ENCODE data around the gene SNCB.
"Not testable (repeated sequence)": the region's sequence is repeated elsewhere in the genome, so short reads cannot be mapped to it uniquely, and the experiment has no call there.

SNCB gene

DNA sequence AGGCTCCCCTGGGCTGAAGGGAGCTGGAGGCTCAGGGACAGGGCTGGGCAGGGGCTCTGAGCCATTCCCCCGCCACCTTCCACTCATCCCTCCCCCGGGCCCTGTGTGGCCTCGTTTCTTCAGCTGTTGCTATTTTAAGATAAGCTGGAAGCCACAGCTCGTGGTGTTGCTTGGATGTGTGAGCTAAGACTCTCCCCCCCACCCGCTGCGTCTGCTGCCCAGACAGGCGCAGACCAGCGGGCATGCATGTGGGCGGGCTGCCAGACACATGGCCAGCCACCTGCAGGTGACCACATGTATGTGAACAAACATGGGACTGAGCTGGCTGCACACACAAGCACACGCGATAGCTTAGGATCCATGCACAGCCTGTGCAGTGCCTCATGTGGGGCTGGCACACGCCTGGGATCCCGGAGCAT lies 8.7 kb downstream of the SNCB start:
- no peak for DNase-seq

DNA sequence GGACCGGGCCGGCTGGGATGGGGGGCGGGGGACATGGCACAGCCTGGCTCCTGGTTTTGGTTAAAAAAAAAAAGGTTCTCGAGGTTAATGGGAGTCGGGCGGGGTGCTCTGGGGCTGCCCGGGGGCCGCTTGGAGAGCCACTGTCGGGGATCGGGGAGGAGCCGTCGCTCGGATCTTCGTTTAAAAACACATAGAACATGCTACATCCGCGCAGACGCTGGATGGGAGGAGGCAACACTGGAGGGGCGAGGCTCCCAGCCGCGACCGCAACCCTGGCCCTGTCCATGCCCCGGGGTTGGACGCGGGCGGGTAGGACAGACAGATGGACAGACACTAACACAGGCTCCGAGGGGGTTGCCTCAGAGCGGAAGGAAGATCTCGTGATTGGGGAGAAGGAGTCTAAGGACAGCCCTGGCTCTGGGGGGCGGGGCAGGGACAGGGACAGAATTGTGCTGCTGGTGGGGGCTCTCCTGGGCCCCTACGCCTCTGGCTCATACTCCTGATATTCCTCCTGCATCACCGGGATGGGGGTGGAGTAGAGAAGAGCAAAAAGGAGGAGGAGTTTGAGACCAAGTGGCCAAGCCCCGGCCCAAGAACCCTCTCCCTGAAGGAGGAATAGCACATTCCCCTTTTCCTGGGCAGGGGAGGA lies 9.9 kb downstream of the SNCB start:
- no peak for DNase-seq

GRCh38 chr5:176619569-176620332 lies 10.6 kb downstream of the SNCB start:
- no peak for DNase-seq

DNA sequence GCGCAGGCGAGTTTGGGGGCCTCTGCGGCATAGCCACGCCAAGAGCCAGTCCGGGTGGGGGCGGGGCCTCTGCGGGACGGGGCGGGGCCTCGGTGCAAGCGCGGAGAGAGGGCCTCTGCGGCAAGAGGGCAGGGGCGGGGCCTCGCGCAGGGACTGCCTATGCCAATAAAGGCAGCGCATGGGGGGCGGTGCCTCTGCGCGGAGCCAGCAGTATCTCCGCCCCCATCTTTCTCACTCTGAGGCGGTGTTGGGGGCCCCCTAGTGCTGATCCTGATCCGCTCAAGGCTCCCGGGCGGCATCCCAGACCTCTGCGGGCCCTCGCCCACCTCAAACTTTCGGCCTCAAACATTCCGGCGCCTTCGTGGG lies 11.1 kb downstream of the SNCB start:
- DNase-seq = no peak

DNA sequence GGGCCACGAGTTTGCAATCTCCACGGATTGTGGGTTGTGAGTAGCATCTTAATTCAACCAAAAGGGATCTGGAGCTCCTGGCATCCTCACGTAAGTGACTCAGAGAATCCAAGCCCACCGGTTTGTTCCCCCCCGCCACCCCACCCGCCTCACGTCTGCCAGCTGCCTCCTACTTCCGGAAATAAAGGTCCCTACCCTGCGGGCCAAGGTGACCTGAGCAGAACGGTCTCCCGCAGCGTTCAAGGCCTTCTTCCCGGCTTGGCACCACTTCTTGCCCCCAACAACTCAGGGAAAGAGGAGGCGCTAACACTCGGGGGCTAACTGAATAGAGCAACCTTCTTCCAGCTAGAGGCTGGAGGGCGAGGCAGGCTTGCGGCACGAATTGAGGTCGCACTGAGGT lies 11.6 kb downstream of the SNCB start:
- no peak for DNase-seq

GRCh38 chr5:176616511-176616910 lies 13.8 kb downstream of the SNCB start:
- DNase-seq = no peak

DNA sequence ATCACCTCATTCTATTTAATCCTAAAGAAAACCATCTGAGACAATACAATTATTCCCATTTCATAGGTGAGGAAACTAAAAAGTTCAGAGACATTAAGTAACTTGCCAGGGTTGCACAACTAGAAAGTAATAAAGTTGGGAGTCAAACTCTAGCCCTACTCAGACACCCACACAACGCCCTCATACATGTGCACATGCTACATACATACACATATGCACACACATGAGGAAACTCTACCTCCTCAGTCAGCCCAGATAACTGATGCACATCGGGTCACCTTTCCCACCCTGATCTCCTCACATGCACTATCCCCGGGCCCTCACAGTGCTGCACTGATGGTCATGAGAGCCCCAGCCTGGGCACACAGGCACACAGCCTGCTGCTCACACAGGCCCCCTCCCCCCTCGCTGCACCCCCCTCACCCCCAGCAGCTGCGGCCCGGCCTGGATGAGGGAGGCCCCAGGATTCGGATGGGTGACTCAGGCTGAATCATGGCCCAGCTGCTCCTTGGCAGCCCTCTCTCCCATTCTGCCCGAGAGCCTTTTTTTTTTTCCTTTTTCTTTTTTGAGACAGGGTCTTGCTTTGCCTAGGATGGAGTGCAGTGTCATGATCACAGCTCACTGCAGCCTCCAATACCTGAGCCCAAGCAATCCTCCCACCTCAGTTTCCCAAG lies 15.4 kb downstream of the SNCB start:
- no peak for DNase-seq

GRCh38 chr5:176612855-176613254 lies 17.5 kb downstream of the SNCB start:
- no peak for DNase-seq

DNA sequence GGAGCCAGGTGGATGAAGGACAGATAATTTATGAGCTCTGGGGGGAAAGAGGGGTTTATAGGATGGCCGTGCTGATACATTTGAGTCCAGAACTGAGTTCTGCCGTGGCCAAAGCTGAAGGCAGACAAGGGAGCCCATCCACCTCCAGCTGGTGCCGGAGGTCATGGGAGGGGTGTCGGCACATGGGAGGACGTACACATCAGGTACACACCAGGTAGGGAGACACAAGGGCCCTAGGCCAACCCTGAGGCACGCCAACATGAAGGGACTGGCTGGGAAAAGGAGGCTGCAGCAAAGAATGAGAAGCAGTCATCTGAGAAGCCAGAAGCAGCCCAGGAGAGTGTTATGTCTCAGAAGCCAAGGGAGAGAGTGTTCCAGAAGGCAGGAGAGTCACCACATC lies 18.3 kb downstream of the SNCB start:
- no peak for DNase-seq

DNA sequence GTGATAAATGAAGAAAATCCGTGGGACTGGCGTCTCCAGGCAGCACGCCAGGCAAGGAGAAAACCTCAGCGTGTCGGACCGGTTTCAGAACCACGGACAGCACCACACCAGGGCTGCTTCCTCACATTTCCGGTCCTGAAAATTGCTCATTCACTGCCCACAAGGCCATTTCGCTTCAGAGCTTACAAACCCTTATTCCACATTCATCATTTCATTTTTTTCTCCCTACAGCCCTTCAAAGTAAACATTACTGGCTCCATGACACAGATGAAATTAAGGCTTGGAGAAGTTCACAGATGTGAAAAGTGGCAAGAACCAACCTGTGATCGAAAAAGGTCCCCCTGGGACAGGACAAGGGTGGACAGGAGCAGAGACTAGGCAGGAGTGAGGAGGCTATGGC lies 18.9 kb downstream of the SNCB start:
- no peak for DNase-seq

DNA sequence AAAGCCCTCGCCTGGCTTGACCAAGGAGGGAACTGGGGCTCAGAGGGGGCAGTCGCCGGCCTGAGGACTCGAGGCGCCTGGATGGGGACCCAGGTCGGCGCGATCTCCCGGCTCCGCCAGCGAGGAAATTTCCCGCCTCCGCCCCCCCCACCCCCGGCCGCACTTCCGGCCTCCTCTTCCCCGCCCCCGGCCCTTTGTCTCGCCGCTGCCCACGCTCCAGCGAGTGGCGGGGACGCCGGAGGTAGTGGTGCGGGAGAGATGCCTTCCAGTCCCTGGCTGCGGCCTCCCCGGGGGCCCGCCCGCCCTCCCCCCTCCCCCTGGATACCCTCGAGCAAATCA lies 19.9 kb downstream of the SNCB start:
- no peak for DNase-seq

DNA sequence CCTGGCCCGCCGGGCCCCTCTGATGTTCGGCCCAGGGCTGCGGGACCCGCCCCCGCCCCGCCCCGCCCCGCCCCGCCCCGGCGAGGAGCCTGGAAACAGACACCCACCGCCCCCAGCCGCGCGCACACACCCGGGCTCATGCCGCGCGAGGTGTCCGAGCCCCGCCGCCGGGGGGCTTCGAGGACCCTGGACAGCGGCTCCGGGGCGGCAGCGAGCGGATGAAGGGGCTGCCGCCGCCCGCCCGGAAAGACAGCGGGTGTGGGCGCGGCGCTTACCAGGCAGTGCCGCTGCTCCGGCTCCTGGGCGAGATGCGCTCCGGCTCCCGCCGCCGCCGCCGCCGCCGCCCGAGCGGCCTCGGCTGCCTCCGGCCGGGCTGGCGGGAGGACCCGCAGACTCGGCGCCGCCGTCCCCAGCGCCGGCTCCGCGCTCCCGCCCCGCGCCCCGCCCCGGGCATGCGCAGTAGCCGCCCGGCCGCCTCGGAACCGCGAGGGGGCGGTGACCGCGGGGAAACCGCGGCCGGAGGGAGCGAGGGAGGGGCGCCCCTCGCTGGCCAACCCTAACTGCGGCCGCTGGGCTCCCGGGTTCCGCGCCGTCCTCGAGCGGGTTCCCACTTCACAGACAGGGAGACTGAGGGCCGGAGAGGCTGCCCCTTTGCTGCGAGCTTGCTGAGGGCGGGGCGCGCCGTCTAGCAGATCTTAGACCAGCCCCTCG lies 20.5 kb downstream of the SNCB start, which contains the start of gene GPRIN1:
TSS of gene GPRIN1 (minus strand) at position 433 of the 711 bp plus-strand sequence. CDS start 10,322 bp downstream, outside the sequence.
- DNase-seq = peak; percentile 28

DNA sequence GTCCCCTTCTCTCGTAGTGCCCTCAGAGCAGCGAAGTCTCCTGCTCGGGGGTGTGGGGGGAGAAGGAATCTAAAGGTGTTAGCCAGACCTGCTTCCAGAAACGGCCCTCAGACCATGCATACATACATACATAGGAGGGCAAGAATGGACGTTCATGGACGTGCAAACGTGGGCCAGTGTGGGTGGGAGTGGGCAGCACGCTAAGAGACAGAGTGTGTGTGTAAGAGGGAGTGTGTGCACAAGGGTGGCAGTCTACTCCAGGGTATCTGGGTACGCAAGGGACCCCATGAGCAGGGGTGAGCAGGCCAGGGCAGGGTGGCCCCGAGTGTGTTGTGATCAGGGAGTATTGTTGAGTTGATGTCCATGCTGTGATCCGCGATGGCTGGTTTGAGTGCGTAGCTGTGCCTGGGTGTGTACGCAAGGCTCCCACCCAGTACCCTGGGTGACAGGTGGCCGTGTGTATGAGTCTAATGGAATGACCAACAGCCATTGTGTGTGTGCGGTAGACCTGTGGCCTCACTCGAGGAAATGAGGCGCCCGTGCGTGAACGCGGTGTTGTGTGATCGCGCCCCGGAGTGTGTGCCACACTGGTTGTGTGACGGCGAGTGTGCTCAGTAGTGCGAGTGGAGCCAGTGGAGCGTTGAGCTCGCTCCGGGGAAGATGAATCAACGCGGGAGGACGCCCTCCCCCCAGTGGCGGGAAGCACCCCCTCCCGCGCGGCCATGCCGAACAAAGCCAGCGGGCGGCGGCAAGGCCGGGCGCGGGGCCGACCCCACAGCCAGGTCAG lies 21.2 kb downstream of the SNCB start:
- DNase-seq = no peak

- no peak for DNase-seq
Observed at GRCh38 chr5:176608142-176608705, 22.1 kb downstream of the SNCB start.

DNA sequence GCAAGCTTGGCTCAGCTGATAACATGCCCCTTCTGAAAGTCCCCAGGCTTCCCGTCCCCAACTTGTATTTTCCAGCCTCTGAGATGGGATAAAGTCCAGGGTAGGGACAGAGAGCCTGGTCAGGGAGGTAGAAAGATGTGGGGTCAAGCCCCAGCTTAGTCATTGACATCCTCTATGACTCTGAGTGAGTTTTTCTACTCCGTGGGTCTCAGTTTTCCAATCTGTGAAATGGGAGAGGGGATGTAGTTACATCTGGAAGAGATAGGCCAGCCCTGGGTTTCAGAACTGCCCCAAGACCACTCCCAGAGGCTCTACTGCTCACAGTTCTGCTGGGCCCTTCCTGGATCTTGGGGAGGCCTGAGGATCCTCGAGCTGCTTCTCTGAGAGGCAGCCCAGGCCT lies 23.5 kb downstream of the SNCB start:
- no peak for DNase-seq

DNA sequence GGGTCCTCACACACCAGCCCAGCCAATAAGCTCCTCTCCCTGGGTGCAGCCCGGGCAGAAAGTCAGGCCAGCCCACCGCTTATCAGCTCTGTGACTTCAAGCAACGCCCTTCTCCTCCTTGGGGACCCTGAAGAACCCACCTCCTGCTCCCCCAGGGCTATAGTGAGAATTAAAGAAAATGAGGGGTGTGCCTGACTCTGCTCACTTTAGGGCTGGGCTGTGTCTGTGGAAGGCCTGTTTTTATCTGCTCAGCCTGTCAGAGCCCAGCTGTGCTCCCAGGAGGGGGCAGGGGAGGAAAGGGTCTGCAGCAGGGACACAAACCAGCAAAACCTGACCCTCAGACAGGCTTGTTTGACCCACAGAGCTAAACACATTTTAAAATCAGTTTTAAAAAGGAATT lies 24.3 kb downstream of the SNCB start:
- DNase-seq = no peak

- no peak for DNase-seq
Observed at GRCh38 chr5:176603091-176603490, 27.2 kb downstream of the SNCB start.

DNA sequence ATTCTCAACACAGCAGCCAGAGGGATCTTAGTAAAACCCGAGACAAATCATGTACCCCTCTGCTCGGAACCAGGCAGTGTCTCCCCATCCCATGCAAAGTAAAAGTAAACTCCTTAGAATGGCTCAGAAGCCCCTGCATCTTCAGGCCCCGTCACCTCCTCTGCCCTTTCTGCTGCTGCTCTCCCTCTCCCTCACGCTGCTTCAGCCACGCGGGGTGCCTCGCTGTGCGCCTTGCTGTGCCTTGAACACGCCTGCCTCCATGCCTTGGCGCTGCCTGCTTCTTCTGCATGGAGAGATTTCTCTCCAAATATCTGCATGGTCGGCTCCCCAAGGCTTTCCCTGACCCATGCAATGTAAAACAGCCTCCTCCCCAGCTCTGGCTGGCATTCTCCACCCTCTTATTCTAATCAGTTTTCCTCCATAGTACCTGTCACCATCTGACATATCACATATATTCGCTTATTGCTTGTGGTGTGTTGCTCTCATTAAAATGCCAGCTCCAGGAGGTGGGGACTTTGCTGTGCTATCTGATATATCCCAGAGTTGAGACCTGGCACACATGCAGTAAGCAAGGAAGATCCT lies 28.3 kb downstream of the SNCB start:
- no peak for DNase-seq

DNA sequence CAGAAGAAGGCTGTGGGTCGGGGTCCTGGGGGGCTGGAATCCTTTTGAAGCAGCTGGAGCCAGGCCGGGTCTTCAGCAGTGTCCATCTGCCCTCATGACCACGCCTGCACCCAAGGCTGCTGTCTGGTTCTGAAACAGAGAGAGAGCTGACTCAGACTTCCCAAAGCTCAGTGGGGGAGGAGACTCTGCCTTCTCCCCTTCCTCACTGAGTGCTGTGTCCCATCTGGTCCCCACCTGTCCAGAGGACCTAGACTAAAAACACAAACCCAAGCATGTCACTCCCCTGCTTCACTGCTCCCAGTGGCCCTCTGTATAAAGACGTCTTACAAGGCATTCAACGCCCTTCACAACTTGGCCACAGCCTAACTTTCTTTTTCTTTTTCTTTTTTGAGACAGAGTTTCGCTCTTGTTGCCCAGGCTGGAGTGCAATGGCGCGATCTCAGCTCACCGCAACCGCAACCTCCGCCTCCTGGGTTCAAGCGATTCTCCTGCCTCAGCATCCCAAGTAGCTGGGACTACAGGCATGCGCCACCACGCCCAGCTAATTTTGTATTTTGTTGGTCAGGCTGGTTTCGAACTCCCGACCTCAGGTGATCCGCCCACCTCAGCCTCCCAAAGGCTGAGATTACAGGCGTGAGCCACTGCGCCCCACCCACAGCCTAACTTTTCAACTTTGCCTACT lies 30.4 kb downstream of the SNCB start:
- not testable (repeated sequence) for DNase-seq

DNA sequence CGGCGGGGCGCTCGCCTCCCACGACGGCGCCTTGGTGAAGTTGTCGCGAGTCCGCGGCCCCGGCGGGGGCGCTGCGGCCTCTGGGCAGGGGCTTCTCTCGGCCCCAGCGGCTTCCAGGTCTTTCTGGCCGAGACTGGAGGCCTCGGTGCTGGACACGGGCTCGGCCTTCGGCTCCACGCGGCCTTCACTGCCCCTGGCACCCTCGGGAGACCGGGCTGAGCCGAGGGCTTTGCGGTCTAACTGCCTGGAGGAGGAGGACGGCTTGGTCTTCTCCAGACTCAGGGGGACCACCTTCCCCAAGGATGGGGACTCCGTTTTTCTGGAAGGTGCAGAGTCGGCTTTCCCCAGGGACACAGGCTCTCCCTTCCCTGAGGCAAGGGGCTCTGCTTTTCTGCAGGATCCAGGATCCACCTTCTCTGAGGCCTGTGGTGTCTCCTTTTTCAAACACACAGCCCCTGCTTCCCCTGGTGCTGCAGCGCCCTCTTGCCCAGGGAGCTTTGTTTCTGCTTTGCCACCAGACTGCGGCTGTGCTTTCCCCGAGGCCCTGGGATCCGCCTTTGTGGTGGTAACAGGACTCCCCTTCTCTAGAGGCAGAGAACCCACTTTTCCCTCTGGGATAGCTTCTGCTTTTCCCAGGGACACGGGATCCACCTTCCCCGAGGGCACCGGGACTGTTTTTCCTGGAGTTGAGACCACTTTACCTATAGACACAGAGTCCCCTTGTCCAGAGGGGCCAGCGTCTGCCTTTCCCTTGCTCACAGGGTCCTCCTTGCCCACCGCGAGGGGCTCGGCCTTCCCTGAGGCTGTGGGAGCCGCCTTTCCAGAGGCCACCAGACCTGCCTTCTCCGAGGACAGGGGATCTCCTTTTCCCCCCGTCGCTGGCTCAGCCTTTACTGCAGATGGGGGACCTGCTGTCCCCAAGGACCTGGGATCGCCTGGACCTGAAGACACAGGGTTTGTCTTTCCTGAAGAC lies 32.6 kb downstream of the SNCB start:
- no peak for DNase-seq
